ENCODE data around the gene OR14C36.
"Not testable (repeated sequence)": the region's sequence is repeated elsewhere in the genome, so short reads cannot be mapped to it uniquely, and the experiment has no call there.

OR14C36 gene

GRCh38 chr1:248348475-248348874, at the start of gene OR14C36:
Gene OR14C36, plus strand, starts transcription at chr1:248348775. Its CDS starts 0 bp downstream, at chr1:248348775.
- no peak for DNase-seq

GRCh38 chr1:248303324-248303723, 45.3 kb upstream of the OR14C36 start, which contains the start of gene OR2T12:
Gene OR2T12, minus strand, starts transcription at chr1:248303424. Its CDS starts 7,846 bp downstream, at chr1:248295578.
- no peak for DNase-seq

- not testable (repeated sequence) for DNase-seq
Measured at GRCh38 chr1:248305672-248306071, 42.9 kb upstream of the OR14C36 start.

- DNase-seq: no peak
Measured at GRCh38 chr1:248306103-248306502, 42.5 kb upstream of the OR14C36 start.

GRCh38 chr1:248306740-248307139, 41.8 kb upstream of the OR14C36 start:
- not testable (repeated sequence) for DNase-seq

- DNase-seq: no peak
Measured at GRCh38 chr1:248316796-248317195, 31.8 kb upstream of the OR14C36 start.

- no peak for DNase-seq
Measured at GRCh38 chr1:248324468-248324867, 24.1 kb upstream of the OR14C36 start, which contains the start of gene OR2M7. Gene OR2M7, minus strand, starts transcription at chr1:248324568. Its CDS starts 0 bp downstream, at chr1:248324568.

- DNase-seq: no peak
Measured at GRCh38 chr1:248343451-248343850, 5.1 kb upstream of the OR14C36 start.

- DNase-seq: no peak
Measured at GRCh38 chr1:248359415-248359814, 10.8 kb downstream of the OR14C36 start.

- no peak for DNase-seq
Measured at GRCh38 chr1:248361121-248361715, 12.6 kb downstream of the OR14C36 start, which contains the start of gene OR2T4. Gene OR2T4, plus strand, starts transcription at chr1:248361665. Its CDS starts 0 bp downstream, at chr1:248361665.

GRCh38 chr1:248366609-248367008, 18.0 kb downstream of the OR14C36 start:
- no peak for DNase-seq

- no peak for DNase-seq
Measured at GRCh38 chr1:248372394-248372793, 23.8 kb downstream of the OR14C36 start.

GRCh38 chr1:248373761-248374160, 25.2 kb downstream of the OR14C36 start:
- no peak for DNase-seq

- no peak for DNase-seq
Measured at GRCh38 chr1:248375446-248375845, 26.9 kb downstream of the OR14C36 start, which contains the start of gene OR2T6. Gene OR2T6, plus strand, starts transcription at chr1:248375746. Its CDS starts 11,863 bp downstream, at chr1:248387609.

GRCh38 chr1:248376916-248377315, 28.3 kb downstream of the OR14C36 start:
- DNase-seq: no peak

GRCh38 chr1:248380854-248381253, 32.3 kb downstream of the OR14C36 start:
- no peak for DNase-seq

GRCh38 chr1:248388426-248388825, 39.9 kb downstream of the OR14C36 start:
- no peak for DNase-seq

- no peak for DNase-seq
Measured at GRCh38 chr1:248393050-248393449, 44.5 kb downstream of the OR14C36 start.
